Activated naive CD4-positive, alpha-beta T cell treated with Interleukin-2 at 50 U/mL for 16 hours (primary cell): Measurements from ENCODE around the gene DNAJC2.
"Not testable (repeated sequence)": the region's sequence is repeated elsewhere in the genome, so short reads cannot be mapped to it uniquely, and the experiment has no call there.

Experiments
- DNase-seq: peaks from one replicate; pipeline ENCODE4 v3.0.0-alpha.2; 2020

The DNAJC2 gene

DNA sequence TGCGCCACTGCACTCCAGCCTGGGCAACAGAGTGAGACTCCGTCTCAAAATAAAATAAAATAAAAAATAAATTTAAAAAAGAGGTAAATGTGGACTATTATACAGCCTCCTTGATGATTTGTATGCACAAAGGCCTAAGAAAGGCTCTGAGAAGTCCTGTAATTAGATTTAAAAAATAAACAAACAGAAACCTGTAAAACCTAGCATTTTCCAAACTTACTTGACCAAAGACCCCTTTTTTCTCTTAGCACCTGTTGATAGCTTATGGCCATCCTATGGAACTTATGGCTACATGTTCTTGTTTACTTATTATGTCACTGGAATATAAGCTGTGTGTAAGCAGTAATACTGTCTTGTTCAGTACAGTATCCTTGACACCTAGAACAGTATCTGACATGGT, 5.7 kb downstream of the DNAJC2 start:
- no peak for DNase-seq

- DNase-seq, result no peak
Observed at GRCh38 chr7:103336761-103337160, 7.8 kb downstream of the DNAJC2 start.

DNA sequence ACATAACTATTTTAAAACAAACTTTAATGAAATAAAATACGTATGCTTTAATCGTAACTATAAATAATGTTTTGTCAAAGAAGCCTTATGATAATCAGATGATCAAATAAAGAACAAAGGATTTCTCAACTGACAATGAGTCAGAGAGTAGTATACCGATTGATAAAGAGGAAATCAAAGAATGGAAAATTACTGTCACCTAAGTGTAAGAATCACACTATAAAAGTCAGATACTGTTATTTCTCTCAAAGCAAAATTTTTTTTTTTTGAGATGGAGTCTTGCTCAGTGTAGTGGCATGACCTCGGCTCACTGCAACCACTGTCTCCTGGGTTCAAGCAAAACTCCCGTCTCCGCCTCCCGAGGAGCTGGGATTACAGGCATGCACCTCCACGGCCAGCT, 18.8 kb downstream of the DNAJC2 start:
- DNase-seq, result no peak

- no peak for DNase-seq
Observed at GRCh38 chr7:103317009-103317408, 27.6 kb downstream of the DNAJC2 start.

DNA sequence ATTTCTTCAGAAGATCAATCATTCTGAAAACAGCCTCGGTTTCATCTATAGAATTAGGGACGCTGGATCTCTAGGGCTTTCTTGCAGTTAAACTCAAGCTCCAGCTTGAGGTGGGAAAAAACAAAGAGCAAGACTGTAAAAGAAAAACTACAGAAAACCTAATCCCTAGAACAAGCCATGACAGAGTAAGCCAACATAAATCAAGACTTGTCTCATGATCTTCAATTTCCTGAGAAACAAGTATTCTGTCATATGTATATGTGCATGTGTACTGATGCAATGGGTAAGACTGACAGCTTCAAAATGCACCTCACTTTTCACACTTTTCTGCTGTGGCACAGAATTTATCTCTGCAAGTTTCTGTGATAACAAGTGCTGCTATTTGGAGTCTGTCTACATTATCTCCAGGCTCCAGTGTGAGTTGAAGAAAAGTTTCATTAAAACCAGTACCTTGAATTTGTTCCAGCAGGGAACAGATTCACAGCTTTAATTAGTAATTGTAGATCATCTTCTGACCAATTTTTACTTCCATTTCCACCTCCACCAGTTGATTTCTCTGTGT, 28.1 kb downstream of the DNAJC2 start:
- no peak for DNase-seq

GRCh38 chr7:103314852-103315251, 29.7 kb downstream of the DNAJC2 start:
- DNase-seq, result no peak

- DNase-seq, result no peak
Observed at GRCh38 chr7:103307503-103308231, 36.9 kb downstream of the DNAJC2 start.

DNA sequence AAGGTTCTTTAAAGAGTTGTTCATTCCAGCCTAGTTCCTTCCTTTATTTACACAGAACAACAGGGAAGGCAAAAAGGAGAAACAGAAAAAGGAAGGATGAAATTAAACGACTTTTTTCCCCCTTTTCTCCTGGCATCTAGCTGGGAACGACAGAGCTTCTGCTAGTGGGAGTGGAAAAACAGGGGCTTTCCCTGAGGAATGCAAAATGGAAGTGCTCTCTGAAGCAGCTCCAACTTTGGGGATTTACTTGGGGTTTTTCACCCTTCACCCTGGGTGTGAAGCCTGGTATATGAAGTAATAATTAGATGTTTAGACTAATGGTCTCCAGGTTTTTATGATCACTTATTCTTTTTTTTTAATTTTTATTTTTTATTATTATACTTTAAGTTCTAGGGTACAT, 43.1 kb downstream of the DNAJC2 start:
- DNase-seq, result no peak

- no peak for DNase-seq
Observed at GRCh38 chr7:103299660-103300059, 44.9 kb downstream of the DNAJC2 start.

DNA sequence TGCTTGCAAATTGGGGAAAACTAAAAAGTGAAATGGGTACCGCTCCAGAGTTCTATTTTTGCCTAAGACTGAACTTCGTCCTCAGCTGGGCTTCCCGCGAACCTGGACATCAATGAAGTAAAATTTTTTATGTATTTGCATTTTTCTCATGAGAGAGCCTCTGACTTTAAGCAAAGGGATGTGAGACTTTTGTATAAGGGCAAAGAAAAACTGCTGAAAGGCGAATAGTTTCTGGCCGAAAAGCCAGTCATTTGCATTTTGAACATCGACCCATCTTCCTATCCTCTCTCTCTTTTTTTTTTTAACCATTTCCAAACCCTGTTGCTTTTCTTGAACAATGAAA, 46.8 kb downstream of the DNAJC2 start:
- DNase-seq, result no peak

- DNase-seq, result peak; percentile 97
Observed at GRCh38 chr7:103296901-103297836, 47.4 kb downstream of the DNAJC2 start, which contains the start of gene PMPCB. PMPCB (plus strand) TSS chr7:103297435; CDS start chr7:103297460, 25 bp downstream.

DNA sequence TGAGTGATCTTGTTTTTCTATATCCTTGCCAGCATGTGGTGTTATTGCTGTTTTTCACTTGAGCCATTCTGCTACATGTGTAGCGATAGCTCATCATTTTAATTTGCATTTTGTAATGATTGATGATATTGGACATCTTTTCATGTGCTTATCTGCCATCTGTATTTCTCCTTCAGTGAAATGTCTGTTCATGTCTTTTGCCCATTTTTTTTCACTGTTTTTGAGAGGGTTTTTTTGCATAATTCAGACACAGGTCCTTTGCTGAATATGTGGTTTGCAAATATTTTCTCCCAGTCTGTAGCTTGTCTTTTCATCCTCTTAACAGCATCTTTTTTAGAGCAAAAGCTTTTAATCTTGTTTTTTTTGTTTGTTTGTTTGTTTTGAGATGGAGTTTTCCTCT, 51.0 kb downstream of the DNAJC2 start:
- no peak for DNase-seq

- DNase-seq, result no peak
Observed at GRCh38 chr7:103292122-103292521, 52.4 kb downstream of the DNAJC2 start.

DNA sequence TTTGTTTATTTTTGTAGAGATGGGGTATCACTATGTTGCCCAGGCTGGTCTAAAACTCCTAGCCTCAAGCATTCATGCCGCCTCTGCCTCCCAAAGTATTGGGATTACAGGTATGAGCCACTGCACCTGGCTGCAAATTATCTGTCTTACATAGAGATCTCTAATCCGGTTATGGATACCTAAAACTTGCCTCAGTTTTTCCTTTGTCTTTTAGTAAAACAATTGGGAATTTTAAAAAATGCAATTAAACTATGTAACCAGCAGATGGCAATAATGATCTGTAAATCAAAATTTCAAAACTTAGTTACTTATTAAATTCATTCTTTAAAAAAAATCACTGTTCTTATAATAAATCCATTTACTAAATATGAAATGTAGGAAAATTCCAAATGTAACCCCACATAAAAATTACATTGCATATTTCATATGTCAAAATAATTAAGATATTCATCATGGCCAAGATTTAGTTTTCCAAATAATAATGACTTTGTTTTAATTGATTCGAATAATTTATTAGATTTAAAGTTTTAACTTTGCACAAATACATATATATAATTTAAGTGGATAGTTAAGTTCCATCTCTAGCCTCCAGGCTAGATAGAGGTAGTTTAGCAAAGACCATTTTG, 61.7 kb downstream of the DNAJC2 start:
- DNase-seq, result not testable (repeated sequence)

DNA sequence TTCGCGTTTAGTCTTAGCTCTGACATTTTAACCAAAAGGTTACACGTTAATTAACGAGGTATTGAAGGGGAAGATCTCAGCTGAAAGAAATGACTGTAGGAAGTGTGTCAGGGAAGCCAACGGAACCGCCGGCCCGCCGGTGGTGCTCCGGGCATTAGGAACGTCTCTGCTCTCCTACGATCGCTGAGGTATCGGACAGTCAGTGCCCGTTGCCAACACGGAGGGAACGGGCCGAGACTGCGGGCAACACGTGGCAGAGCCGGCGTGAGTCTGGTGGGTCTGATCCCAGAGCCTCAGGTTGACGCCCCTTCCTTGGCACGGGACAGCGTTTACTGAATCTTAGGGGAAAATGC, 63.8 kb downstream of the DNAJC2 start:
- DNase-seq, result not testable (repeated sequence)

- DNase-seq, result peak; percentile 91
Observed at GRCh38 chr7:103279963-103280802, 64.4 kb downstream of the DNAJC2 start.

- DNase-seq, result not testable (repeated sequence)
Observed at GRCh38 chr7:103279636-103279962, 65.0 kb downstream of the DNAJC2 start.

- not testable (repeated sequence) for DNase-seq
Observed at GRCh38 chr7:103278195-103278594, 66.4 kb downstream of the DNAJC2 start.

- DNase-seq, result not testable (repeated sequence)
Observed at GRCh38 chr7:103274867-103275266, 69.7 kb downstream of the DNAJC2 start.

DNA sequence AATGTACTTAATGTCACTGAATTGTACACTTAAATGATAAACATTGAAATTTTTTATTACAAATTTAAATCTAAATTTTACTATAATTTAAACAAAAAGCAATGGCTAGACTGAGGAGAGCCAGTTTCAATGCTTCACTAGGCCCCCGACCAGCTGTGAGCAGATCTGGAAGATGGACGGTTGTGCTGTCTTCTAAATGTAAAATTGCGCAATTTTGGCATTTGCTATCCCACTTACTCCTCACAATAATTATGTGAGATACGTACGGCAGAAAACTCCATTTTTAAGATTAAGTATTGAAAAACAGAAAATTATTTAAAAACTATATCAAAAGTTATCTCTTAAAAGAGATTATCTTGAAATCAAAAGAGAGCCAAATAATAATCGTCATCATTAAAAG, 71.2 kb downstream of the DNAJC2 start:
- not testable (repeated sequence) for DNase-seq

DNA sequence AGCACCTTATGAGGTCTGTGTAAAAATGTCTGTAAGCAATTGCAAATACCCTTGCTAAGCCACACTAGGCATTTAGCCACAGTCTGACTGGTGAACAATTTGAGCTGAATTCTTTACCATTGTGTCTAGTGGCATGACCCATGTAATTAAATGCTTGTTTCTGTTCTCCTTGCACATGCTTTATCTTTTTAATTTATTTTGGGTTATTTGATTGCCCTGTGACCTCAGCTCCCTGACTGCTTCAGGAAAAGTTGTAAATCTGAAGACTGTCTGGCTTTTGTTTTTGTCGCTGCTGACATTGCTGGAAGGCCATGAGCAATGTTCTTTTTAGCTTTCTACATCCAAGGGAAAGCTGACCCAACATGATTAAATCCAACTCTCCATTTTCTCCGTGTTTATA, 78.3 kb downstream of the DNAJC2 start:
- DNase-seq, result not testable (repeated sequence)

DNA sequence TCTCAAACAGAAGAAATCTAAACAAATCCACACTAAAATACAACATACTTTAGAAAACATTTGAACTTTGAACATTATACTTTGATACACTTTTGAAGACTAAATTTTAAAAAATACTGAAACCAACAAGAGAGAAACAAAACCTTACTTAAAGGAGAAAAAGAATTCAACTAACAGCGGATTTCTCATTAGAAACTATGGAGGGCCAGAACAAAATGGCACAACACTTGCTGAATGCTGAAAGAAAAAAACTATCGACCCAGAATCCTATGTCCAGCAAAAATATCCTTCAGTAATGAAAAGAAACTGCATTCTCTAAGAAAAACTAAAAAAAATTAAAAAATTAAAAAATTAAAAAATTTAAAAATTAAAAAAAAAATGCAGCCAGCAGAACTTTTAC, 80.5 kb downstream of the DNAJC2 start:
- not testable (repeated sequence) for DNase-seq
